ENCODE results near the gene PLXNC1. TPM values are rescaled to one million over a fixed set of nuclear protein-coding genes. Genes with fewer than 3 reads are reported as not detected.

Gene PLXNC1
- total and polyA plus RNA-seq, 8 donors = 0.40 to 16.5 (median 2.6) TPM

GRCh38 chr12:94272280-94272679, 123.9 kb downstream of the PLXNC1 start:
- Histone ChIP-seq H3K27me3 (no peaks in the 10 kb centered on the region), H3K9me3 (no peaks in the 10 kb centered on the region), H3K27ac (no peak overlapping the region), H3K4me3 (no peak overlapping the region), H3K36me3 (peaks cover 0 to 12% (median 3%) of the 10 kb centered on the region in 4 donors), H3K4me1 (peaks cover 0 to 10% (median 0%) of the 10 kb centered on the region in 4 donors)
- no peak for TF ChIP-seq POLR2A (IDR thresholded peaks at IDR 0.05)
- no peak for TF ChIP-seq CTCF (IDR thresholded peaks at IDR 0.05)
- no peak for TF ChIP-seq POLR2AphosphoS5 (IDR thresholded peaks at IDR 0.05)
- no peak for TF ChIP-seq EP300 (IDR thresholded peaks at IDR 0.05)
- DNase-seq = no peak
- intact Hi-C loops (cut with DNase I; ENCODE audit: low total_unique reads) = no loop called here
- WGBS, 5 donors = 89 to 96% (median 91%) methylated on average over 5 of the region's 5 CpGs

GRCh38 chr12:94273272-94273671, 124.9 kb downstream of the PLXNC1 start:
- no peak overlapping the region for H3K4me3 ChIP-seq
- DNase-seq = no peak
- no peaks in the 10 kb centered on the region for H3K27me3 ChIP-seq
- intact Hi-C loops (cut with DNase I; ENCODE audit: low total_unique reads) = no loop called here
- 93 to 100% (median 97%) methylated on average over 3 of the region's 3 CpGs for WGBS, 5 donors
- H3K4me1 ChIP-seq = peaks cover 0 to under 1% (median 0%) of the 10 kb centered on the region in 4 donors
- no peaks in the 10 kb centered on the region for H3K9me3 ChIP-seq
- no peak overlapping the region for H3K27ac ChIP-seq
- TF ChIP-seq POLR2AphosphoS5 (IDR thresholded peaks at IDR 0.05) (no peak), CTCF (IDR thresholded peaks at IDR 0.05) (no peak), EP300 (IDR thresholded peaks at IDR 0.05) (no peak)
- peaks cover 0 to 12% (median 3%) of the 10 kb centered on the region in 4 donors for H3K36me3 ChIP-seq

GRCh38 chr12:94276725-94277124, 128.3 kb downstream of the PLXNC1 start:
- Histone ChIP-seq H3K27me3 (no peaks in the 10 kb centered on the region), H3K4me3 (no peak overlapping the region), H3K27ac (no peak overlapping the region), H3K9me3 (no peaks in the 10 kb centered on the region), H3K36me3 (peaks cover 0 to 25% (median 10%) of the 10 kb centered on the region in 4 donors), H3K4me1 (peaks cover 0 to 2% (median 0%) of the 10 kb centered on the region in 4 donors)
- TF ChIP-seq EP300 (IDR thresholded peaks at IDR 0.05) = no peak
- no peak for TF ChIP-seq CTCF (IDR thresholded peaks at IDR 0.05)
- TF ChIP-seq POLR2A (IDR thresholded peaks at IDR 0.05) = no peak
- TF ChIP-seq POLR2AphosphoS5 (IDR thresholded peaks at IDR 0.05) = no peak
- 79 to 89% (median 84%) methylated on average over 6 of the region's 6 CpGs for WGBS, 5 donors
- no peak for DNase-seq
- intact Hi-C loops (cut with DNase I; ENCODE audit: low total_unique reads) = no loop called here

GRCh38 chr12:94277426-94278000, 129.1 kb downstream of the PLXNC1 start:
- peaks cover 0 to 10% (median 0%) of the 10 kb centered on the region in 4 donors for H3K4me1 ChIP-seq
- no peaks in the 10 kb centered on the region for H3K9me3 ChIP-seq
- H3K27me3 ChIP-seq = no peaks in the 10 kb centered on the region
- H3K36me3 ChIP-seq = peaks cover 0 to 25% (median 7%) of the 10 kb centered on the region in 4 donors
- no peak overlapping the region for H3K27ac ChIP-seq
- TF ChIP-seq CTCF (IDR thresholded peaks at IDR 0.05) (no peak), POLR2AphosphoS5 (IDR thresholded peaks at IDR 0.05) (no peak)
- no peak for DNase-seq
- no peak overlapping the region for H3K4me3 ChIP-seq
- intact Hi-C loops (cut with DNase I; ENCODE audit: low total_unique reads) = no loop called here
- WGBS, 5 donors = 78 to 89% (median 86%) methylated on average over 9 of the region's 9 CpGs
